Kidney epithelial cell (primary cell): ENCODE results near the gene PCSK9. TPM values are rescaled to one million over a fixed set of nuclear protein-coding genes. Genes with fewer than 3 reads are reported as not detected.

Experiments
- DNase-seq: peaks from one replicate; pipeline ENCODE4 v3.0.0-alpha.2; 2010; ENCODE audit warnings: low read depth
- H3K27me3 ChIP-seq: 2 replicates; pipeline ENCODE4 v1.6.0; 2011; ENCODE audit warnings: low read length; ENCODE audit not compliant: control insufficient read depth, insufficient read depth
- H3K36me3 ChIP-seq: 2 replicates; pipeline ENCODE4 v1.5.1; 2011; ENCODE audit warnings: low read length; ENCODE audit not compliant: control insufficient read depth, insufficient read depth
- H3K4me3 ChIP-seq: 2 replicates; pipeline ENCODE4 v1.5.1; 2011; ENCODE audit warnings: low read depth, mild to moderate bottlenecking, control low read depth, low read length
- CTCF ChIP-seq: IDR thresholded peaks from 2 replicates; pipeline ENCODE4 v1.5.1; 2011; ENCODE audit warnings: mild to moderate bottlenecking, moderate library complexity, low read length, control low read depth, inconsistent platforms; ENCODE audit not compliant: insufficient read depth, poor library complexity, severe bottlenecking
- total RNA-seq: library from RNA; depleted of rRNA; stranded (reverse); fragments of >200 nt; gene quantifications from 2 replicates; pipeline ENCODE4 v1.2.3, GENCODE V29; 2015

PCSK9 gene
- total RNA-seq, 1 donor from 2014 or later, result 4.5 TPM

DNA sequence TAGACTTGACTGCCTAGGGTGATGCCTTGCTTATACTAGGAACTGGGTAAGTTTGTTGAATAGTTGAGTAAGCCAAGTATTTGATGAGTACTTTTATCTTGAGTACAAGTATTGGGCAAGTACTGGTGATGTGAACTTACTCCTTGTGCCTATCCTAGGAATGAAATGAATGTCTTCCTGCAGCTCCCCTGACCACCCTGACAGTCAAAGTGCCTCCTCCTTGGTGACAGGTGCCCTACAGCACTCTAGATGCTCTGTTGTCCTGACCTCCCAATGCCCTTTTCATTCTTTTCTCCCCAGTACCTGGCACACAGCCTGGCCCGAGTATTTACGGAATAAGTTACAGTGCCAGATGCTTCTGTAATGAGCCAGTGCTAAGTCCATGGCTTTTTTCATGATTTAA lies 25.5 kb downstream of the PCSK9 start:
- no peak for DNase-seq
- Histone ChIP-seq H3K4me3 (no peak overlapping the region), H3K36me3 (no peaks in the 10 kb centered on the region), H3K27me3 (no peaks in the 10 kb centered on the region)
- no peak for TF ChIP-seq CTCF

GRCh38 chr1:55065648-55066047 lies 26.3 kb downstream of the PCSK9 start:
- no peaks in the 10 kb centered on the region for H3K36me3 ChIP-seq
- DNase-seq, result no peak
- no peaks in the 10 kb centered on the region for H3K27me3 ChIP-seq
- TF ChIP-seq CTCF, result no peak
- H3K4me3 ChIP-seq, result no peak overlapping the region

DNA sequence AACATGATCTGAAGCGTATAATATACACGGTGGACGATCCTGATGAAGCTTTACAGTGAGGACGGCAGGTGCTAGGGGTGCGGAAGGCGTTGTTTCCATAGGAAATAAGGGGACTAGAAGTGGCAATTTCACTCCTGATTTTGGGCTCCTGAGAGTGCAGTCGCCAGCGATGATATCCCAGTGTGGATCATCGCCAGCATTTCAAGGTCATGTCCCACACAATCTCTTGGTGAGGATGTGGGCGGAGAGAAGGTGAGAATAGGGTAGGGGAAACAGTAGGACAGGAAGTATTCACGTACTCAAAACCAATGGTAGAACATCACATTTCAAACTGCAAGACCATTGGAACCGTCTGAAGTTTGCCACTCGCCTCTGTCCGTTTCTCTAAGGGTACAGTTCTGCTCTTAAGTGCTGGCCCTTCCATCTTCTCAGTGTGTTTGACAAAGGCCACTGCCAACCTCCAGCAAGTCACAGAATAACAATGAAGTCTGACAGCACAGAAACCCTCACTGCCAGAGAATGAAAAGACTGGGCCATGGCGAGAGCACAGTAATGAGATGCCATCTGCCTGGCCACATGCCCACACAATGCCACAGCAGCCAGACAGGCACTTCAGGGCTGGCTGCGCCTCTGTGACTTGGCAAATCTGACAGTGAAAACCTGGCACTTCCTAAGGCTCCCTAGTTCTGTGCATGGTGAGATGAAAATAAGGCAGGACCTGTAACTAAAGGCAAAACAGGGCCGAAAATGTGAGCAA lies 27.9 kb downstream of the PCSK9 start:
- no peak for TF ChIP-seq CTCF
- no peaks in the 10 kb centered on the region for H3K36me3 ChIP-seq

DNA sequence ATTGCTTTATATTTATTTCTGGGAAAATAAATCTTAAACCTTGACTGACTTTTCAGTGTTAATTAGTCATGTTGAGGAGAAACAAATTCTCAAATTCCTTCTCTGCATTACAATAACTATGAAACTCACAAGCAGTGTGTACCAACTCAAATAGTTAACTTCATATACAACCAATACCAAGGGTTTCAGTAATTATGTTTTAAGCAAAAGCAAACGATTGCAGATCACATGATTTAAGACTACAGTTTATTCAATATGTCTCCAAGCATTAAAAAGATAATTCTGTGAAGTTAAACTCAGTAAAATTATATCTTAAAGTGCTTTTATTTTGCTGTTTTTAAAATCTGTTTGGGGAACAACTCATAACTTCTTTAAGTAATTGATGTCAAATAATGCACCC lies 28.6 kb downstream of the PCSK9 start:
- no peaks in the 10 kb centered on the region for H3K27me3 ChIP-seq
- no peaks in the 10 kb centered on the region for H3K36me3 ChIP-seq
- no peak for TF ChIP-seq CTCF
- no peak for DNase-seq
- no peak overlapping the region for H3K4me3 ChIP-seq

More for the DNA sequence above, 27.9 kb downstream of the PCSK9 start:
- DNase-seq, result no peak
- H3K4me3 ChIP-seq, result no peak overlapping the region
- no peaks in the 10 kb centered on the region for H3K27me3 ChIP-seq

GRCh38 chr1:55068638-55069037 lies 29.3 kb downstream of the PCSK9 start:
- Histone ChIP-seq H3K36me3 (no peaks in the 10 kb centered on the region), H3K27me3 (no peaks in the 10 kb centered on the region), H3K4me3 (no peak overlapping the region)
- DNase-seq, result no peak
- TF ChIP-seq CTCF, result no peak

- TF ChIP-seq CTCF, result no peak
- no peak for DNase-seq
- Histone ChIP-seq H3K27me3 (no peaks in the 10 kb centered on the region), H3K4me3 (no peak overlapping the region), H3K36me3 (no peaks in the 10 kb centered on the region)
Measured at GRCh38 chr1:55069280-55069679, 29.9 kb downstream of the PCSK9 start.
